KOPT-K1 (cell line): ENCODE measurements around the gene ZBTB20.

Experiments used
- H3K27ac ChIP-seq: fragments of 200-600 bp; sonication (generic); 2 replicates; pipeline ENCODE4 v1.5.1; 2016; ENCODE audit warnings: antibody characterized with exemption, mild to moderate bottlenecking, low read depth, low read length; ENCODE audit not compliant: poor library complexity, severe bottlenecking
- H3K36me3 ChIP-seq: fragments of 200-600 bp; sonication (generic); 2 replicates; pipeline ENCODE4 v1.5.1; 2017; ENCODE audit warnings: antibody characterized with exemption, mild to moderate bottlenecking, low read length, moderate library complexity; ENCODE audit not compliant: insufficient read depth
- H3K9me3 ChIP-seq: fragments of 200-600 bp; sonication (generic); 2 replicates; pipeline ENCODE4 v1.5.1; 2017; ENCODE audit warnings: antibody characterized with exemption, low read length, mild to moderate bottlenecking; ENCODE audit not compliant: insufficient read depth, poor library complexity, severe bottlenecking

Gene ZBTB20

GRCh38 chr3:114666623-114667022 lies 480.5 kb downstream of the ZBTB20 start:
- no peaks in the 10 kb centered on the region for H3K9me3 ChIP-seq
- no peaks in the 10 kb centered on the region for H3K36me3 ChIP-seq
- H3K27ac ChIP-seq: no peak overlapping the region

GRCh38 chr3:114664006-114664405 lies 483.1 kb downstream of the ZBTB20 start:
- Histone ChIP-seq H3K27ac (no peak overlapping the region), H3K36me3 (no peaks in the 10 kb centered on the region), H3K9me3 (no peaks in the 10 kb centered on the region)

- no peaks in the 10 kb centered on the region for H3K36me3 ChIP-seq
- H3K9me3 ChIP-seq: no peaks in the 10 kb centered on the region
- no peak overlapping the region for H3K27ac ChIP-seq
Measured at GRCh38 chr3:114660808-114661207, 486.3 kb downstream of the ZBTB20 start.

- H3K36me3 ChIP-seq: no peaks in the 10 kb centered on the region
- no peaks in the 10 kb centered on the region for H3K9me3 ChIP-seq
- no peak overlapping the region for H3K27ac ChIP-seq
Measured at GRCh38 chr3:114660124-114660523, 487.0 kb downstream of the ZBTB20 start.

- Histone ChIP-seq H3K9me3 (no peaks in the 10 kb centered on the region), H3K27ac (no peak overlapping the region), H3K36me3 (no peaks in the 10 kb centered on the region)
Measured at GRCh38 chr3:114659109-114660061, 487.7 kb downstream of the ZBTB20 start.

- H3K36me3 ChIP-seq: no peaks in the 10 kb centered on the region
- H3K27ac ChIP-seq: no peak overlapping the region
- no peaks in the 10 kb centered on the region for H3K9me3 ChIP-seq
Measured at GRCh38 chr3:114651555-114651954, 495.5 kb downstream of the ZBTB20 start.

GRCh38 chr3:114650808-114651207 lies 496.3 kb downstream of the ZBTB20 start:
- Histone ChIP-seq H3K27ac (no peak overlapping the region), H3K9me3 (no peaks in the 10 kb centered on the region), H3K36me3 (no peaks in the 10 kb centered on the region)

GRCh38 chr3:114649331-114649730 lies 497.8 kb downstream of the ZBTB20 start:
- no peaks in the 10 kb centered on the region for H3K9me3 ChIP-seq
- no peak overlapping the region for H3K27ac ChIP-seq
- no peaks in the 10 kb centered on the region for H3K36me3 ChIP-seq

GRCh38 chr3:114646526-114646925 lies 500.6 kb downstream of the ZBTB20 start:
- Histone ChIP-seq H3K36me3 (no peaks in the 10 kb centered on the region), H3K27ac (no peak overlapping the region), H3K9me3 (no peaks in the 10 kb centered on the region)

GRCh38 chr3:114645392-114645791 lies 501.7 kb downstream of the ZBTB20 start:
- Histone ChIP-seq H3K9me3 (no peaks in the 10 kb centered on the region), H3K36me3 (no peaks in the 10 kb centered on the region), H3K27ac (no peak overlapping the region)

- H3K36me3 ChIP-seq: no peaks in the 10 kb centered on the region
- no peak overlapping the region for H3K27ac ChIP-seq
- H3K9me3 ChIP-seq: no peaks in the 10 kb centered on the region
Measured at GRCh38 chr3:114644367-114644766, 502.7 kb downstream of the ZBTB20 start.

- no peaks in the 10 kb centered on the region for H3K36me3 ChIP-seq
- no peaks in the 10 kb centered on the region for H3K9me3 ChIP-seq
- H3K27ac ChIP-seq: no peak overlapping the region
Measured at GRCh38 chr3:114642951-114643741, 503.9 kb downstream of the ZBTB20 start.

- no peak overlapping the region for H3K27ac ChIP-seq
- no peaks in the 10 kb centered on the region for H3K36me3 ChIP-seq
Measured at GRCh38 chr3:114640126-114640525, 507.0 kb downstream of the ZBTB20 start.

GRCh38 chr3:114639171-114639570 lies 507.9 kb downstream of the ZBTB20 start:
- Histone ChIP-seq H3K9me3 (no peaks in the 10 kb centered on the region), H3K27ac (no peak overlapping the region), H3K36me3 (no peaks in the 10 kb centered on the region)

More at GRCh38 chr3:114640126-114640525, 507.0 kb downstream of the ZBTB20 start:
- no peaks in the 10 kb centered on the region for H3K9me3 ChIP-seq

- Histone ChIP-seq H3K9me3 (no peaks in the 10 kb centered on the region), H3K27ac (no peak overlapping the region), H3K36me3 (no peaks in the 10 kb centered on the region)
Measured at GRCh38 chr3:114635878-114636277, 511.2 kb downstream of the ZBTB20 start.
